ENCODE measurements around the gene SCUBE1.

Gene SCUBE1

DNA sequence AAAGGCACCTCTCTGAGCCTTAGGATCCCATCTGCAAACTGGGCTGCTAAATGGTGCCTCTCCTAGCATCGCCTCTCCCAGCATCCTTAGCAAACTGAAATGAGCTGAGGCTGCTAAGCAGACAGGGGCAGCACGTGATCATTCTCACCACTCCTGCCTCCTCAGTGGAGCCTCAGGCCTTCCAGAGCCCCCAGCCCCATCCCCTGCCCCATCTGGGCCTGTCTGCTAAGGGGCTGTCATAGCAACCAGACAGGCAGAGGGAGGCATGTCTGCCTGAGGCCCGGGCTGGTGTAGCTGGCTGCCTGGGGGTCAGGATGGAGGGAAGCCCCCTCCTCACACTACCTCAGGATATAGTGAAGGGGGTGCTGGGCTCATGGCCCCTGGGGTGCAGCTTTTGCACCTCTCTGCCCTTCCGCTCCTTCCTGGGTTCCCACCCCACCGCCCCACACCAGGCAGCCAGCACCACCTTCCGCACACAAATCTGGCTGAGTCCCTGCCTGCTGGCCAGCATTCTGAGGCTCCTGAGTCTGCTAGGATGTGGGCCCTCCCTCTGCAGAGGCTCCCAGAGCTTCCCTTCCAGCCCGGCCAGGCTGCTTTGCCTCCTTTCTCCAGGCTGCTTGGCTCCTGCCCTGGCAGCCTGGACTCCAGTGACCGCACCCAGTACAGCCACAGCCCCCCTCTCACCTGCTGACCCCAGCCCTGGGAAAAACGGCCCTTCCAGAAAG is 108.7 kb downstream of the SCUBE1 start:
- no peak for DNase-seq

DNA sequence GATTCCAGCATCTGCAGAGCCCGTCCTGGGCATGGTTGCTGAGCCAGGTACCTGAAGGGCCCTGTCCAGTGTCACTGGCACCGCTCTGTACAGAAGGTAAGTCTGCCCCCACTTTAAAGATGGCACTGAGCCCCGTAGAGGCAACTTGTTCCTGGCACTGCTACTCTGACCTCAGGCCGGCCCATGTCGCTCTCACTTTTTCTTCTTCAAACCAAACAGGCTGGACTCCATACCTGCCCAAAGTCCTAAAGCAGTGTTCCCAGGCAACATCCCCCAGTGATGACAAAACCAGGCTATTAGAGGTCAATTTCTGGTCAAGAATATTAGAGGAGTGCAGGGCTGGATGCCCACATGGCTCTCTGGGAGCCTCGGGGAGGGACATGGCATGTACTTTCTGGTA is 109.6 kb downstream of the SCUBE1 start:
- DNase-seq: no peak

DNA sequence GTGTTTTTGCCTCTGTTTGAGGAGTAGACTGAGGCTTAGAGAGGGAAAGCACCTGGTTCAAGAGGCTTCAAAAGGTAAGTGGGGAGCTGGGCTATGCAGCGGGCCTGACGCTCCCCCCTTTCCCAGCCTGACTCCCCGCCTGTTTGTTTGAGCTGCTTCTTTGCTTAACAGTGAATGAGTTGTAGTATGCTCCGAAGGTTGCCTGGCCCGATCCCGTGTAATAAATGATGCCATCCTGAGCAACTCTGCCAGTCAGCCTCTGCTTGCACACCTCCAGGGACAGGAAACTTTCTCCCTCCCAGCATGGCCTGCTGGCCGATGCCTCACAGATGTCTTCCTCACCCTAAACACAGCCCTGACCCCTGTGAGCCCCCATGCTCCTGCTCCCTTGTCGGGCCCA is 110.7 kb downstream of the SCUBE1 start:
- DNase-seq: no peak

DNA sequence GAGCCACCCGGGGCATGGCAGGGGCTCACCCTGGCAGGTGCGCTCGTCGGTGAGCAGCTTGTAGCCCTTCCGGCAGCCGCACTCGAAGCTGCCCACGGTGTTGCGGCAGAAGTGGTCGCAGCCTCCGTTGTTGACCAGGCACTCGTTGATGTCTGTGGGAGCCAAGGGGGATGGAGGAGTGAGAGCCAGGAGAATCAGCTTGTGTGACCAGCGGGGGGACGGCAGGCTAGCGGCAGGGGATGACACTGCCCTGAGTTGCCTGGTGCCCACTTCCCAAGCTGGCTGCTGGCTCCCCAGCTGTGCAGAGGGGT is 111.5 kb downstream of the SCUBE1 start:
- no peak for DNase-seq

DNA sequence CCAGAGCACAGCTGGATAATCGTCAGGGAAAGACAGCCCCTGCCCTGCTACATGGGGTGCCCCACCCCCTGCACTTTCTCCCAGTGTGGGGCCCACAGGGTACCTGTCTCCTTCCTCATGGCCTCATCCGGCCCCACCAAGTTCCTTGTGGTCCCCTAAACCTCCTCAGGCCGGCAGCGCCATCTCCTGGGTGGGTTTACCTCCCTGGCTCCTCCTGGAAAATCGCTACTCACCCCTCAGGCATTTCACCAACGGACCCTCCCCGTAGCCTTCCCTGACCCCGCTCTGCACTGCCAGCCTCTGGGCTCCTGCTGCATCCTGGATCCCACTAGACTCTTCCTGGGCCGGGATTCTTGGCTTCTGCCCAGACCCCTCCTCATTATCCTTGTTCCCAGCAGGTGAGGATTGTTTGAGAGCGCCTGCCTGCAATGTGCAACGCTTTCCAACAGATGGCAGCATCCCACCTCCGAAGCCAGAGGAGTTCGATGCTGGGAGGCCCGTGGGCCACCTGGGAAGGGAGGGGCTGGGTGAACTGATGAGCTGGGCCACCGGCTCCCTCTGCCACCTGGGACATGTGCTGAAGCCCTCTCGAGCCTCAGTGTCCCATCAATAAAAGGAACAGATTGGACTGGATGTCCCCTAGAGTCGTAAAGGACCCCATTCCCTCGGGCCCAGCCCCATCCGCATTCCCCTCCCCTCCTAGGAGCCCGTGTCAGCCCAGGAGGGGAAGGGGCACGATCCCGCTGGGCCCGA is 112.0 kb downstream of the SCUBE1 start:
- DNase-seq: no peak

DNA sequence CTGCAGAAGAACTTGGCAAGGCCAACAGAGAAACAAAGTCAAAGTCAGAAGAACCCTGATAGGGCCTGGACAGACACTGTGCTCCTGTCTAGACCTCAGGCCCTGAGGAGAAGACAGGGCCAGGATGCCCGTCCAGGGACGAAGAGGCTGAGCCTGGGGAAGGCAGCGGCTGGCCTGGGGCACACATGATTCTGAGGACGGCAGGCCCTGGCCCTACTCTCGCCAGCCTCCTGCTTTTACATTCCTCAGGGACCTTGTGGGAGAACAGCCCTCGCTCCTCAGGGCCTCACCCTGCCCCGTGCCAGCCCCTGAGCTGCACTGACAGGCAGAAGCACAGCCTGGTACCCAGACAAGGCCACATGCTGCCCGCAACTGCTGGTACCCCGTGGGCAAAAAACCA is 112.6 kb downstream of the SCUBE1 start:
- no peak for DNase-seq

DNA sequence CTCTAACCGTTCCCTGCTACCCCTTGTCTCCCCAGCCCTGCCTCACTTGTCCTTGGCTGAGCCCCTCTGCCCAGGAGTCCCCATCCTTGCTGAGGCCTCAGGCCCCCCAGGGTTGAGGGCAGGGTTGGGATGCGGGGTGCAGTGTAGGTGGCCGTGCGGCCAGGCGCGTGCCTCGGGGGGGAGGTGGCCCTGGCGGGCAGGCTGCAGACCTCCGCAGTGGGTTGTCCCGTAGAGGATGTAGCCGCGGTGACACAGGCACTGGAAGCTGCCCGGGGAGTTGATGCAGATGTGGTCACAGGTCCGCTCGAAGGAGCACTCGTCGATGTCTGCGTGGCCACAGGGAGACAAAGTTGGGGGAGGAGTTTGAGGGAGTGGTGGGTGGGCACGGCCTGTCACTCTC is 114.3 kb downstream of the SCUBE1 start:
- no peak for DNase-seq

DNA sequence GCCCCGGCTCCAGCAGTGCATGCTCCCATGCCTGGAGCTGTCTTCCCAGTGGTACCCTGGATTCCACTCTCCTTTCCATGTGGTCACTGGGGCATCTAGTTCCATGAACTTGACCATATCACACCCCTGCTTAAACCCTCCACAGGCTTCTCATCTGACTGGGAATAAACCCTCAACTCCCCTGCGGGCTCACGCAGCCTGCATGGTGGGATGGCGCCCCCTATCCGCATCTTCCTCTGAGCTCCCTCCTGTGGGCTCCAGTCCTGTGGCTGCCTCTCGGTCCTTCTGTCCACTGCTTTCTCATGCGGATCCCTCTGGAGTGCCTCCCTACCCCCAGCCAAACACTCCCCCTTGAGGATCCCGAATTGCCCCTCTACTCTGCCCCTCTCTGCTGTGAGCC is 114.8 kb downstream of the SCUBE1 start:
- DNase-seq: no peak

DNA sequence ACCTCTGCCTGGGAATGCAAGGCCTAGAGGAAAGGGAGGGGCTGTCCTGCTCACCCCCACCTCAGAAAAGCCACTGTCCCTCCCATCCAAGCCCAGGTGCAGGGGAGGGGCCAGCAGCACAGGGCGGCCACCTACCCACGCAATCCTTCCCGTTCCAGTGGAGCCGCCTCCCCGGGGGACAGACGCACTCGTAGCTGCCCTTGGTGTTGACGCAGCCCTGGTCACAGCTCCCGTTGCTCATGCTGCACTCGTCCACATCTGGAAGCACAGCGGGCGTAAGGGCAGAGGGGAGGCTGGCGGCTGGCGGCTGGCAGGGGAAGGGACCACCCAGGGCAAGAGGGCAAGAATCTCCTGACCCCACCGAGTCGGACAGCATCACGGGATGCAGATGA is 115.9 kb downstream of the SCUBE1 start:
- DNase-seq: no peak

DNA sequence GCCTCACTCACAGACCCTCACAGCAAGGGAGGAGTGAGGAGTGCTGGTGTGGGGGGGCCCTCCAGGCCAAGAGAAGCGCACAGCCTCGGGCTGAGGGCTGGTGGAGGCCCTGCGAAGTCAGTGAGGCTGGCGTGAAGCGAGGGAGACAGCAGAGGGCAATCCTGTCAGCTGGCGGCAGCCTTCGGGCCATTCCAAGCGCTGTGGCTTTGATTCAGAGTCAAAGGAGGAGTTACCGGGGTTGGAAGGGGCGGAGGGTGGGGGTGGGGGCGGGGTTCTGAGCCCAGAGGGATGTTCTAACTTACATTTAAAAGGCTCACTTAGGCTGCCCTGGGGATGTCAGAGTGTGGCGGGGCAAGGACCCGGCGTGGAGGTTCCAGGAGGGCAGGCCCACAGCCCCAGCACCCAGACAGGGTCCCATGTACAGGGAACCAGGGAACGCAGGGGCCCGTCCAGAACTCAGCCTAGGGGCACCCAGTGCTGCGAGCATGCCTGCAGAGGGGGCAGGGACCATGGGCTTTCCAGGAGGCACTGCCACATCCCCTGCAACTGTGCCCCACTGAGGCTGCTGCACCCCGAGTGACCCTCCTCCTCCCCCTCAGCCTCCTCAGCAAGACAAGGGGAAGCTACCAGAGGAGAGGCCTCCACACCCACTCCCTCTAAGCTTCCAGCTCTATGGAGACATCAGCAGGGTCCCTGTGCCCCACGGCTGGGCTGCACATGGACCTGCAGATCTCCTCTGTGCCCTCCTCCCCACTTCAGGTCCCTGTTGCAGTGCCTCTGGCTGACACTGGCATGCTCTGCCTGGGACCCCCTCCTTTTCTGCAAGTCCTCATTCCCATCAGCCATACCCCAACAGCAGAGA is 116.6 kb downstream of the SCUBE1 start:
- DNase-seq: no peak

DNA sequence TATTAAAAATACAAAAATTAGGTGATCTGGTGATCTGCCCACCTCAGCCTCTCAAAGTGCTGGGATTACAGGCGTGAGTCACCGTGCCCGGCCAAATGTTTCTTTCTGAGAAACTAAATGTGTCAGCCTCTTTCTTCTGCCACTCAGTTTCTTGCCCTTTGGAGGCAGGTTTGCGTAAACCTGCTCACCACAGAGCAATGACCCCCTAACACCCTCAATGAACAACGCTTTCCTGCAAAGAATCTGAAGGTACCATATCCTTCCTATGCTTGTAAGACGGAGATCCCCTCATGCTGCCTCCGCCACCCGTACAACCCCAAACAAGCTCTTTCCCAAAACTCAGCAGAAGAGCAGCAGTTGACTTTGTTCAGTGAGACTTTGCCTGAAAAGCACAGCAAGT is 117.6 kb downstream of the SCUBE1 start:
- no peak for DNase-seq

DNA sequence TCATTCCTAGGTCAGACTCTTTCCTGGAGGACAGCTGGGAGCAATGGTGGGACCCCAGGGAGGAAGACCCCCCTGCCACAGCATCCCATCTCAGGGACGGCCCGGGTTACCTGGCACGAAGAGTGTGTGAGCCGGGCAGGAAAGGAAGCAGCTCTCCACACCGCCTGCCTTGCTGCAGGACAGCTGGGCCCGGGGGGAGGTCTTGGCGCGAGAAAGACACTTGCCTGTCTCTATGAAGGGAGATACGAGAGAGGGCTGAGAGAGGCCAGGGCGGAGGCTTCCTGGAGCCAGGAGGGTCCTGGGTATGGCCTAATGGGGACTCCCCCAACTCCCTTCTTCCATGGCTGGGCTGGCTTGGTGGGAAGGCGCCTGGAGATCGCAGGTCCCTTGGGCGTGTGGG is 120.2 kb downstream of the SCUBE1 start:
- no peak for DNase-seq

DNA sequence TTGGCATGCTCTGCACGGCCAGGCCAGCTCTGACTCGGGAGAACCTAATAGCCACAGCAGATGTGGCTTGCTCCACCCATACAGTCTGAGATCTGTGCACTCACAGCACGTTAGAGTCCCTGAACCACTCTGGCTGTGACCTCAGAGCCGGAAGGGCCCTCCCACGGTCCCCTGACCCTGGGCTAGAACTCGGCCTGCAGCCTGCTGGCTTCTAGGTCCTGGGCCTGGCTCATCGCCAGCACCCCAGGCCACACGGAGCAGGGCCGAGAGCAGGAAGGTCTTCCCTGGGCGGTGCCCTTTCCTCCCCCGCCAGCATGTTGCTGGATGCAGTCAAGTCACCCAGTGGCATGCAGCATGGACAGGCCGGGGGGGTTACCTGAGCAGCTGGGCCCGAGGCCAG is 120.9 kb downstream of the SCUBE1 start:
- no peak for DNase-seq

DNA sequence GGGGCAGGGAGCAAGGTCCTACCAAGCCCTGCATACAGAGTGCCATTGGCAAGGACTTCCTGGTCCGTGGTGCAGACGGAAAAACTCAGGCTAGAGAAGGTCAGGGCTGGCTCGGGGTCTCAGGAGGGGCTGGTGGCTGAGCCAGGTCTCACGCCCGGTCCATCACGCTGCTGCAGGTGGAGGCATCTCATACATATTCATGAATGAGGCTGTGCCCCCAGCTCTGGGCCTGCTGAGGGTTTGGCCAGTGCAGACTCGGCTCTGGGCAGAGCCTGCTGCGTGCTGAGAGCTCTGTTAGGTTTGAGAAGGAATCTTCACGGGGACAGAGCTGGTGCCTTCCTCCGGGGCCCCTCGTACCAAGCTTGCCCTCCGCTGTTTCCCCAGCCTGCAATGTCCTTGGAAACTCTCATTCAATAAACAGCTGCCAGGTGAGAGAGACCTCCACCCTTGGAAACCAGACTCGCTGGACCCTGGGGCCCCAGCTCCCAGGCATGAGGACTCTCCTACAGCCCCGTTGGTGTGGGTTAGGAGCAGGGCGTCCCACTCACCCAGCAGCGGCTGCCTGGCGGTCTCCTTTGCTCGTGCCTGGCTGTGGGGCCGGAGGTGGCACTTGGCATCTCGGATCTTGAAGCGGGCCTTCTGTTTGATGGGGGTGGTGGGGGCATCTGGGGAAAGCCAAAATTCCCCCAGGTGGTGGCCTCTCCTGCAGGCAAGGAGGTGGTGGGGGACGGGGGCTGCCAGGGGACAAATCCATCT is 122.4 kb downstream of the SCUBE1 start:
- no peak for DNase-seq

DNA sequence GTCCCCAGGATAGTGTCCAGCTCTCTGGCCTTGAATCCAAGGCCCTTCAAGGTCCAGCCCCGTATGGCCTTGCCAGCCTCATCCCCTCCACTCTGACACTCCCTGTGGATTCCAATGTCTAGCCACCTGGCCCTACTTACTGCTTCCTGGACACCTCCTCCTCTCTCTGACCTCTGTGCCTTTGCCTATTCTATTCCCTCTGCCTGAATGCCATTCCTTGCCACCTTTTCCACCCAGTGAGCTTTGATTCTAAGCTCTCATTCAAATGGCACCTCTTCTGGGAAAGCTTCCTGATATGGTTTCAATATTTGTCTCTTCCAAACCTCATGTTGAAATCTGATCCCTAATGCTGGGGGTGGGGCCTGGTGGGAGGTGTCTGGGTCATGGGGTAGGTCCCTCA is 124.4 kb downstream of the SCUBE1 start:
- DNase-seq: no peak

DNA sequence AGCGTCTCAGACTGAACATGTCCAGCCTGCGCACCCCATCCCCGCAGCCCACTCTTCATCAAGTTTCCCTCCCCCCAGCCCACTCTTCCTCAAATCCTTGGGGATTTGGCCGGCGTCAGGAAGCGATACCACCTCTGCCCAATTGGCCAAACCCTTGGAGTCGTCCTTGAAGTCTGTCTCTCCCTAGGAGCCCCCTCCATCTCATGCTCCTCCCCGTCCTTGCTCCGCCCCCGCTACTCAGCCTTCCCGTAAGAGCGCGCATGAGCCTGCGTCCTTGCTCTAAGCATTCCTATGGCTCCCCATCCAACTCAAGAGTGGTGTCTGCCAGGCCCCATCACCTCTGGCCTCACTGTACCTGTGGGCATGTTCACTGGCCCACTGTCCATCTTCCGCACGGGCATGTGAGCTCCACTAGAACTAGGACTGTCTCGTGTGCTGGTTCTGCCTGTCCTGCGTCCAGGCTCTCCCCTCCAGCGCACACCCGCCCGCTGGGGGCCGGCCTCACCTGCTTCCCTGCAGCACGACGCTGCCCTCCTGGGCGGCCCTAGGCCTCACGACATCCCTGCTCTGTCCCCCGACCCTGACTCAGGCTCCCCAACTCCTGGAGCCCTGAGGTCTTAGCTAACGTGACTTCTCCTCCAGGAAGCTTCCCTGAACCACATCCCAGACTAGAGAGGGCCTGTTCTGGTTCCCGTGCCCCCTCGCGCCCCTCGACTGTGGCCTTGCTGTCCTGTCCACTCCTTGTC is 125.7 kb downstream of the SCUBE1 start:
- no peak for DNase-seq

DNA sequence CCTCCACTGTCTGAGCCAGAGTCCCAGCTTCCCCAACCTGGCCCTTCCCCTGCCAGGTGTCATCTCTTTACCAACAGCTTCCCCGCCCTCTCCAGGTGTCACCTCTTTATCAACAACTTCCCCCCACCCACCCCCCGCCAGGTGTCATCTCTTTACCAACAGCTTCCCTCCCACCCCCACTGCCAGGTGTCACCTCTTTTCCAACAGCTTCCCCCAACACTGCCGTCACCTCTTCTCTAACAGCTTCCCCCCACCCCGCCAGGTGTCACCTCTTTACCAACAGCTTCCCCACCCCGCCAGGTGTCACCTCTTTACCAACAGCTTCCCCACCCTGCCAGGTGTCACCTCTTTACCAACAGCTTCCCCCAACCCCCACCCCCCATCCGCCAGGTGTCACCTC is 126.4 kb downstream of the SCUBE1 start:
- DNase-seq: no peak

DNA sequence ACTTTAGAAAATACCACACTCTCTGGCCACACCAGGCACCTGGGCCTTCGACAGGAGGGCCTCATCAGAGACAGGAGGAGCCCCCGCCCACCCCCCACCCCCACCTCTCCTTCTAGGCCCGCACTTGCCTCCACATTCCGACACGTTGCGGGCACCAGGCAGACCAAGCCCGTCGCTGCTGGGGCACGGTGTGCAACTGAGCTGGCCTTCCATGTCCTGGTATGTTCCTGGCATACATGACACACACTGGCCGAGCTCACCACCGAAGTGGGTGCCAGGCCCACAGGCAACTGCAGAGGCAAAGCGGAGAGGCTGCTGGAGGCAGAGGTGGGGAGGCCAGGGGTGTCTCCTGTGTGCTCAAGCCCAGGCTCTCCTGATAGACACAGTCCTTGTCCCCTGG is 129.2 kb downstream of the SCUBE1 start:
- DNase-seq: no peak

DNA sequence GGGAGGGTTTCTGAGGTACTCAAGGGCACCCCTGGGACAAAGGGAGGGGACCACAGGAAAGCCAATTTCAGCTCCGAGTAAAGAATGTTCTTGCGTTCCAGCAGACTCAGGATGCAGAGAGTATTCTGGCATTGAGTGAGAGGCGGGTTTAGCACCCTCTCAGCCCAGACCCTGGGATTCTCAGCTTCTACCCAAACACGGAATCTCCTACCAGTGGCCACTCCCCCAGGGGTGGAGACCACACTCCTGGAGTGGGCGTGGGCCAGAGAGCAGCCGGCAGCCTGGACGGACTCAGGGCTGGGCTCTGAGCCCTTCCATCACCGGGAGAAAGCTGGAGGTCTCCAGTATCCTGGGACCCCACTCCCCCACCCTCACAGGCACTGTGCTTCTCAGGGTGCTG is 130.1 kb downstream of the SCUBE1 start:
- no peak for DNase-seq

DNA sequence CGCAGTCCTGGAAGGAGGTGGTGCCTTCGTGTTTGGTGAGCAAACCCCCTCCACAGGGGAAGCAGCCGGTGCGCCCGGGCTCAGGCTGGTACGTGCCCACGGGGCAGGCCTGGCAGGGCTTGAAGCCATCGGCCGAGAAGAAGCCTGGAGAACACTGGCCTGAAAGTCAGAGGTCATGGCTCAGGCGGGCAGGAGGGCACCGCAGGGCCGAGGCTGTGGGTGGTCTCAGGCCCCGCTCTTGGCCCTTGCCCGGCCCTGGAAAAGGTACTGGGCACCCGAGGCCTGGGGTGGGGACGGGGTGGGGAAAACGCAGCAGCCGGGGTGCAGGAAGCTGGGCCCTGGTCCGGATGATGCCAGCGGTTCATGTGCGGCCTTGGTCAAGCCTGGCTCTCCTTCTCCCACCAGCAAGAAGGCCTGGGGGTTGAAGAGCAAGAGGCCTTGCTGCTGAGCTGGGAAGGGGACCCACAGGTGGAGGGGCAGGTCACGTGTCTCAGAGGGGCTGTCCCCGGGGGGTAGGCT is 130.7 kb downstream of the SCUBE1 start:
- no peak for DNase-seq

DNA sequence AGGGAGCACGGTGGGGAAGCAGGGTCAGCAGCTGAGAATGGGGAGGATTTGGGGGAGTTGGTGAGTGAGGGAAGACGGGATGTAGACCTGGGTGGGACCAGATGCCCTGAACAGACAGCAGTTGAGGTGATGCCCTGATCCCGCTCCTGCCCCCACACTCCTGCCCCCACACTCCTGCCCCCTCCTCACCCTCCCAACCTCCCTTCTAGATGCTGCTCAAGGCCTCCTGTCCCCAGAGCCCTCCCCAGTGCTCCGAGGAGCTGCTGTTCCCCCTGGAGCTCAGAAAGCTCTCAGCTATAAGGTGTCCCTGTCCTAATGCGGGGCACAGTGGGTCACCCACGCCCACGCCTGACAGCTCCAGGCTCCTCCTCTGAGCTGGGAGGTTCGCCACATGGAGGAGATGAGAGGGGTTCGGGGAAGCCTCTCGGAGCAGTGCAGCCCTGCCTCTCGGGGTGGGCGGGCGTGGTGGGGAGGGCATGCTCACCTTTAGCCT is 131.2 kb downstream of the SCUBE1 start:
- DNase-seq: no peak

All from T1000 (cell line).